ENCODE results near the gene EPHA1.

Gene EPHA1

GRCh38 chr7:143452495-143452894, 43.8 kb upstream of the EPHA1 start:
- TF ChIP-seq, protein P1, sequence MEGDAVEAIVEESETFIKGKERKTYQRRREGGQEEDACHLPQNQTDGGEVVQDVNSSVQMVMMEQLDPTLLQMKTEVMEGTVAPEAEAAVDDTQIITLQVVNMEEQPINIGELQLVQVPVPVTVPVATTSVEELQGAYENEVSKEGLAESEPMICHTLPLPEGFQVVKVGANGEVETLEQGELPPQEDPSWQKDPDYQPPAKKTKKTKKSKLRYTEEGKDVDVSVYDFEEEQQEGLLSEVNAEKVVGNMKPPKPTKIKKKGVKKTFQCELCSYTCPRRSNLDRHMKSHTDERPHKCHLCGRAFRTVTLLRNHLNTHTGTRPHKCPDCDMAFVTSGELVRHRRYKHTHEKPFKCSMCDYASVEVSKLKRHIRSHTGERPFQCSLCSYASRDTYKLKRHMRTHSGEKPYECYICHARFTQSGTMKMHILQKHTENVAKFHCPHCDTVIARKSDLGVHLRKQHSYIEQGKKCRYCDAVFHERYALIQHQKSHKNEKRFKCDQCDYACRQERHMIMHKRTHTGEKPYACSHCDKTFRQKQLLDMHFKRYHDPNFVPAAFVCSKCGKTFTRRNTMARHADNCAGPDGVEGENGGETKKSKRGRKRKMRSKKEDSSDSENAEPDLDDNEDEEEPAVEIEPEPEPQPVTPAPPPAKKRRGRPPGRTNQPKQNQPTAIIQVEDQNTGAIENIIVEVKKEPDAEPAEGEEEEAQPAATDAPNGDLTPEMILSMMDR (conservative IDR thresholded peaks at IDR 0.05; ENCODE audit: control insufficient read depth, insufficient read depth, low read depth, low read length) = no peak
- H3K4me3 ChIP-seq (ENCODE audit: control insufficient read depth, low read depth, low read length) = no peak overlapping the region
- peak; percentile 47 for DNase-seq (ENCODE audit: low read depth)

GRCh38 chr7:143451746-143452145, 43.1 kb upstream of the EPHA1 start:
- DNase-seq (ENCODE audit: low read depth) = no peak
- no peak overlapping the region for H3K4me3 ChIP-seq (ENCODE audit: control insufficient read depth, low read depth, low read length)
- TF ChIP-seq, protein P1 (conservative IDR thresholded peaks at IDR 0.05; ENCODE audit: control insufficient read depth, insufficient read depth, low read depth, low read length) = no peak

GRCh38 chr7:143451122-143451521, 42.5 kb upstream of the EPHA1 start:
- TF ChIP-seq, protein P1 (conservative IDR thresholded peaks at IDR 0.05; ENCODE audit: control insufficient read depth, insufficient read depth, low read depth, low read length) = no peak
- DNase-seq (ENCODE audit: low read depth) = no peak
- no peak overlapping the region for H3K4me3 ChIP-seq (ENCODE audit: control insufficient read depth, low read depth, low read length)

DNA sequence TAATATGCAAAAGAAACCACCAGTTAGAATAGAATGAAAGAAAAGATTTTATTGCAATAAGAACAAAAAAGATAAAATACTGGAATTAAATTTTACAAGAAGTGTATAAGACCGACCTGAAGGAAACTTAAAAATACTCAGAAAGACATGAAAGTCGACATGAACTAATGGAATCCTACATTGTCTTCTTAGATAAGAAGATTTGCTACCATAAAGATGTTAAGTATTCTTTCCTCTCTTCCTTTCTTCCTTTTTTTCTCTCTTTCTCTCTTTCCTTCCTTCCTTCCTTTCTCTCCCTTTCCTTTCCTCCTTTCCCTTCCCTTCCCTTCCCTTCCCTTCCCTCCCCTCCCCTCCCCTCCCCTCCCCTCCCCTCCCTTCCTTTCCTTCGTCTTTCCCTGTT, 41.1 kb upstream of the EPHA1 start:
- H3K4me3 ChIP-seq (ENCODE audit: control insufficient read depth, low read depth, low read length) = no peak overlapping the region
- no peak for DNase-seq (ENCODE audit: low read depth)
- TF ChIP-seq, protein P1 (conservative IDR thresholded peaks at IDR 0.05; ENCODE audit: control insufficient read depth, insufficient read depth, low read depth, low read length) = no peak

DNA sequence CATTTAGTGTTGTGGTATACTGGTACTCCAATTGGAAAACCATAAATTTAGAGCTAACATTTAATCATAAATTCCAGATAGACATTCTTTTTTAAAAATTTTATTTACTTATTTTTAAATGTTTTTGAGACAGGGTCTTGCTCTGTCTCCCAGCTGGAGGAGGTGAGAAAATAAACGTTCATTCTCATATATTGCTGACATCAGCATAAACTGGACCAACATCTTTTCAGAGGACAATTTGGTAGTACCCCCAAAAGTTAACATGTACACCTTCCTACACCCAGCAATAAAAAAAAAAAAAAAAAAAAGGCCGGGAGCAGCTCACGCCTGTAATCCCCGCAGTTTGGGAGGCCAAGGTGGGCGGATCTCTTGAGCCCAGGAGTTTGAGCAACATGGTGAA, 39.8 kb upstream of the EPHA1 start:
- TF ChIP-seq, protein P1 (conservative IDR thresholded peaks at IDR 0.05; ENCODE audit: control insufficient read depth, insufficient read depth, low read depth, low read length) = no peak
- H3K4me3 ChIP-seq (ENCODE audit: control insufficient read depth, low read depth, low read length) = no peak overlapping the region
- DNase-seq (ENCODE audit: low read depth) = no peak

GRCh38 chr7:143447466-143447865, 38.8 kb upstream of the EPHA1 start:
- no peak for DNase-seq (ENCODE audit: low read depth)
- no peak overlapping the region for H3K4me3 ChIP-seq (ENCODE audit: control insufficient read depth, low read depth, low read length)
- TF ChIP-seq, protein P1 (conservative IDR thresholded peaks at IDR 0.05; ENCODE audit: control insufficient read depth, insufficient read depth, low read depth, low read length) = no peak

DNA sequence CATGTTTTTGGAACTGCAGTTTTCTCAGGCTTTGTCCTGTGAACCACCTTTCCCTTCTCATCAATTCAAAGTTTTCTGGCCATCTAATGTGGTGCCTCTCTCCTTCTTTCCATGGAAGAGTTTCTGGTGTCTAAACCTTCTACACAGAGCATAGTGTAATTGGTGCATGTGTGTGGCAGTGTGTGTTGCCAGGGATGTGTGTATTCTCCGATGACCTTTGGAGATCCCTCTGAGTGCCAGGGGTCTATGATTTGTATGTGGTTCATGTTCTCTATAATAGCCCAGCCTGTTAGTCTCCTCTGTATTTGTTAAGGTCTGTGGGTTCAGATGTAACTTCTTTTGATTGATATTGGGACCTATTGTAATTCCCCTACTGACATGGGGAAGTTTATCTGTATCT, 36.1 kb upstream of the EPHA1 start:
- no peak overlapping the region for H3K4me3 ChIP-seq (ENCODE audit: control insufficient read depth, low read depth, low read length)
- no peak for DNase-seq (ENCODE audit: low read depth)
- TF ChIP-seq, protein P1 (conservative IDR thresholded peaks at IDR 0.05; ENCODE audit: control insufficient read depth, insufficient read depth, low read depth, low read length) = no peak

All from fibroblast of mammary gland (primary cell).